Prostate gland (tissue), 2 donors: ENCODE measurements around the gene FASLG.

Experiments used
- POLR2A ChIP-seq: fragments of 450-650 bp; IDR thresholded peaks from one replicate; pipeline ENCODE4 v1.6.1; 2016; ENCODE audit warnings: antibody characterized with exemption, mild to moderate bottlenecking
- POLR2AphosphoS5 ChIP-seq: sonication (generic); formaldehyde crosslinking; IDR thresholded peaks from one replicate; pipeline ENCODE4 v1.6.1; 2017; ENCODE audit warnings: antibody characterized with exemption
- TF ChIP-seq, protein P1 (sequence below), 4 experiments: fragments of 200-600 bp in 2 of 4; fragments of 450-650 bp in 2 of 4; sonication (generic) in 2 of 4; IDR thresholded peaks; 1 replicate in 3 of 4; 2 replicates in 1 of 4; pipeline ENCODE4 v1.5.1; 2016 to 2019; ENCODE audit warnings: antibody characterized with exemption in 4 of 4, mild to moderate bottlenecking in 2 of 4, moderate library complexity in 2 of 4

DNA sequence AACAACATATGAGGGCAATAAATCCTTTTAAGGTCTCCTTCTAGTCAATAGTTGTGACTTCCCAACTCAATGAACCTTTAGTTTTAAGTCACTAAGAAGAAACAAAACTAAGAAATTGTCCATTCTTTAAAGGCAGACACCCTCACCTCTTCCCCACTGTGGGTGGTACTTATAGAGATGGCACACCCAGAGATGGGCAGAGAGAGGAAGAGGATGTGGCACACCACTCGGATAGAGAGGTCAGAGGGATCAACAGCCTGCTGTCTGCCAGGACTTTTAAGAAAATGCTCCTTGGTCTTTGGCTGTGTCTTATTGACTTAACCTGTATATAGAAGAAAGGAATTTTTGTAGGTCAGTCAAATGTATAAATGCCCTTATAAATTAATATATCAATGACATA, 45.1 kb downstream of the FASLG start:
- no peak for TF ChIP-seq POLR2AphosphoS5
- TF ChIP-seq, protein P1, sequence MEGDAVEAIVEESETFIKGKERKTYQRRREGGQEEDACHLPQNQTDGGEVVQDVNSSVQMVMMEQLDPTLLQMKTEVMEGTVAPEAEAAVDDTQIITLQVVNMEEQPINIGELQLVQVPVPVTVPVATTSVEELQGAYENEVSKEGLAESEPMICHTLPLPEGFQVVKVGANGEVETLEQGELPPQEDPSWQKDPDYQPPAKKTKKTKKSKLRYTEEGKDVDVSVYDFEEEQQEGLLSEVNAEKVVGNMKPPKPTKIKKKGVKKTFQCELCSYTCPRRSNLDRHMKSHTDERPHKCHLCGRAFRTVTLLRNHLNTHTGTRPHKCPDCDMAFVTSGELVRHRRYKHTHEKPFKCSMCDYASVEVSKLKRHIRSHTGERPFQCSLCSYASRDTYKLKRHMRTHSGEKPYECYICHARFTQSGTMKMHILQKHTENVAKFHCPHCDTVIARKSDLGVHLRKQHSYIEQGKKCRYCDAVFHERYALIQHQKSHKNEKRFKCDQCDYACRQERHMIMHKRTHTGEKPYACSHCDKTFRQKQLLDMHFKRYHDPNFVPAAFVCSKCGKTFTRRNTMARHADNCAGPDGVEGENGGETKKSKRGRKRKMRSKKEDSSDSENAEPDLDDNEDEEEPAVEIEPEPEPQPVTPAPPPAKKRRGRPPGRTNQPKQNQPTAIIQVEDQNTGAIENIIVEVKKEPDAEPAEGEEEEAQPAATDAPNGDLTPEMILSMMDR (IDR thresholded peaks at IDR 0.05) = no peak
- no peak for TF ChIP-seq POLR2A
